Rectal smooth muscle tissue (tissue), 1 donor: ENCODE data around the gene CNPPD1.
A peak's percentile ranks its signal among the peaks of the same experiment; 100 is the strongest.
"Not testable (repeated sequence)": the region's sequence is repeated elsewhere in the genome, so short reads cannot be mapped to it uniquely, and the experiment has no call there.

Experiments
- H3K27ac ChIP-seq: one replicate; pipeline ENCODE4 v1.7.0; 2013; ENCODE audit warnings: low read depth, low read length, inconsistent platforms
- H3K27me3 ChIP-seq: one replicate; pipeline ENCODE4 v1.7.0; 2013; ENCODE audit warnings: low read length; ENCODE audit not compliant: control insufficient read depth, insufficient read depth
- H3K36me3 ChIP-seq: one replicate; pipeline ENCODE4 v1.7.0; 2013; ENCODE audit warnings: low read length; ENCODE audit not compliant: control insufficient read depth, insufficient read depth
- H3K4me1 ChIP-seq: one replicate; pipeline ENCODE4 v1.7.0; 2013; ENCODE audit warnings: low read length; ENCODE audit not compliant: control insufficient read depth, insufficient read depth
- H3K4me3 ChIP-seq: one replicate; pipeline ENCODE4 v1.7.0; 2013; ENCODE audit warnings: low read length
- H3K9ac ChIP-seq: one replicate; pipeline ENCODE4 v1.7.0; 2013; ENCODE audit warnings: low read length

The CNPPD1 gene

DNA sequence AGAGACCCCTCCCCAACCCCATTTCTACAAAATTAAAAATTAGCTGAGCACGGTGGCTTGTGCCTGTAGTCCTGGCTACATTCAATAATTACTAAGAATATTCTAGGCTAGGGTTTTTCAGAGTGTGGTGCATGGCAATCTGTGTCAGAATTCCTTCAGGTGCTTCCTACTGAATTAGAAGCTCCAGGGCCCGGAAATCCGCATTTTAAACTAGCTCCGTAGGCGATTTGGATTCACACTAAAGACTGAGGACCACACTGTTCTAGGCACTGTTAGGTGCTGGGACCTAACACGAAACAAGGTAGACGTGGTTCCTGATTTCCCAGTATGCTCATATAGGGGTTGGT lies 29.2 kb upstream of the CNPPD1 start:
- peak overlapping the region; percentile 98 for H3K9ac ChIP-seq
- peaks cover 12% of the 10 kb centered on the region for H3K4me1 ChIP-seq
- H3K36me3 ChIP-seq, result peaks cover 11% of the 10 kb centered on the region
- H3K4me3 ChIP-seq, result peak overlapping the region; percentile 85
- peak overlapping the region; percentile 90 for H3K27ac ChIP-seq
- no peaks in the 10 kb centered on the region for H3K27me3 ChIP-seq

DNA sequence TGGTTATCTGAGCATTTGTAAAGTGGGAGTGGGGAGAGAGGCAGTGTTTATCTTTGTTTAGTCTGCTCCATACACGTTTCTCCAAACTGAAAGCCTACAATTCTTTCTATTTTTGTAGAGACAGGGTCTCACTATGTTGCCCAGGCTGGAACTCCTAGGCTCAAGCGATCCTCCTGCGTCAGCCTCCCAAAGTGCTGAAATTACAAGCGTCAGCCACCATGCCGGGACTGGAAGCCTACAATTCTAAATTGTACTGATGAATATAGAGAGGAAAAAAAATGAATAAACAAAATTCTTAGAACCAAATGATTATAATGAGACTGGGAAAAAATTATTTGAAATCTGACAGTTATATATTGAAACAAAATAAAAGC lies 28.4 kb upstream of the CNPPD1 start:
- peaks cover 12% of the 10 kb centered on the region for H3K4me1 ChIP-seq
- peaks cover 11% of the 10 kb centered on the region for H3K36me3 ChIP-seq
- H3K27ac ChIP-seq, result no peak overlapping the region
- H3K27me3 ChIP-seq, result no peaks in the 10 kb centered on the region
- no peak overlapping the region for H3K4me3 ChIP-seq
- H3K9ac ChIP-seq, result no peak overlapping the region

DNA sequence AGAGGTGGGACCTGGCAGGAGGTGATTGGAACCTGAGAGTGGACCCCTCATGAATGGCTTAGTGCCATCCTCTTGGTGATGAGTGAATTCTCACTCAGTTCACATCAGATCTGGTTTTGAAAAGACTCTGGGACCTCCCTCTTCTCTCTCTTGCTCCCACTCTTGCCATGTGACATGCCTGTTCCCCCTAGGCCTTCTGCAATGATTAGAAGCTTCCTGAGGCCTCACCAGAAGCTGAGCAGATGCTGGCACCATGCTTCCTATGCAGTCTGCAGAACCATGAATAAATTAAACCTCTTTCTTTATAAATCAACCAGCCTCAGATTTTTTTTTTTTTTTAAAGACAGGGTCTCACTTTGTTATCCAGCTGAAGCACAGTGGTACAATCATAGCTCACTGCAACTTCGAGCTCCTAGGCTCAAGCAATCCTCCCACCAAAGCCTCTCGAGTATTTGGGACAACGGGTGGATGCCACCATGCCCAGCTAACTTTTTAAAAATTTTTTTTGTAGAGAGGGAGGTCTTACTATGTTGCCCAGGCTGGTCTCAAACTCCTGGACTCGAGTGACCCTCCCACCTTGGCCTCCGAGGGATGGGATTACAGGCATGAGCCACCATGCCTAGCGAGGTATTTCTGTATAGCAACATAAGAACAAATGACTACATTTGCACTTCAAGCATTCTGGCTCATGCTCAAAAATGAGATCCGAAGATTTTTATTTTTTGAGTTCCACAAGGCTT lies 27.9 kb upstream of the CNPPD1 start:
- H3K4me3 ChIP-seq, result no peak overlapping the region
- H3K36me3 ChIP-seq, result peaks cover 11% of the 10 kb centered on the region
- H3K4me1 ChIP-seq, result peaks cover 12% of the 10 kb centered on the region

DNA sequence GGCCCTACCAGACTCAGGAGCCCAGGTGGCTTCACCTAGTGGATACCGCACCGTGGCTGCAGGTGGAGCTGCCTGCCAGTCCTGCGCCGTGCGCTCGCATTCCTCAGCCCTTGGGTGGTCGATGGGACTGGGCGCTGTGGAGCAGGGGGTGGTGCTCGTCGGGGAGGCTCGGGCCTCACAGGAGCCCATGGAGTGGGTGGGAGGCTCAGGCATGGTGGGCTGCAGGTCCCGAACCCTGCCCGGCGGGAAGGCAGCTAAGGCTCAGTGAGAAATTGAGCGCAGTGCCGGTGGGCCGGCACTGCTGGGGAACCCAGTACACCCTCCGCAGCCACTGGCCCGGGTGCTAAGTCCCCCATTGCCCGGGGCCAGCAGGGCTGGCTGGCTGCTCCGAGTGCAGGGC lies 24.6 kb upstream of the CNPPD1 start:
- H3K36me3 ChIP-seq, H3K27me3 ChIP-seq, H3K4me3 ChIP-seq, H3K9ac ChIP-seq, H3K27ac ChIP-seq, H3K4me1 ChIP-seq: not testable (repeated sequence)

More for the DNA sequence above, 27.9 kb upstream of the CNPPD1 start:
- Histone ChIP-seq H3K27me3 (no peaks in the 10 kb centered on the region), H3K9ac (no peak overlapping the region), H3K27ac (no peak overlapping the region)

DNA sequence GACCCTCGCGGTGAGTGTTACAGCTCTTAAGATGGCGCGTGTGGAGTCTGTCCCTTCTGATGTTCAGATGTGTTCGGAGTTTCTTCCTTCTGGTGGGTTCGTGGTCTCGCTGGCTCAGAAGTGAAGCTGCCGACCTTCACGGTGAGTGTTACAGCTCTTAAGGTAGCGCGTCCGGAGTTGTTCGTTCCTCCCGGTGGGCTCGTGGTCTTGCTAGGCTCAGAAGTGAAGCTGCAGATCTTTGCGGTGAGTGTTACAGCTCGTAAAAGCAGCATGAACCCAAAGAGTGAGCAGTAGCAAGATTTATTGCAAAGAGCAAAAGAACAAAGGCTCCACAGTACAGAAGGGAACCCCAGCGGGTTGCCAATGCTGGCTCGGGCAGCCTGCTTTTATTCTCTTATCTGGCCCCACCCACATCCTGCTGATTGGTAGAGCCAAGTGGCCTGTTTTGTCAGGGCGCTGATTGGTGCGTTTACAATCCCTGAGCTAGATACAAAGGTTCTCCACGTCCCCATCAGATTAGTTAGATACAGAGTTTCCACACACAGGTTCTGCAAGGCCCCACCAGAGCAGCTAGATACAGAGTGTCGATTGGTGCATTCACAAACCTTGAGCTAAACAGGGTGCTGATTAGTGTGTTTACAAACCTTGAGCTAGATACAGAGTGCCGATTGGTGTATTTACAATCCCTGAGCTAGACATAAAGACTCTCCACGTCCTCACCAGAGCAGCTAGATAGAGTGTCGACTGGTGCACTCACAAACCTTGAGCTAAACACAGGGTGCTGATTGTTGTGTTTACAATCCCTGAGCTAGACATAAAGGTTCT lies 24.0 kb upstream of the CNPPD1 start:
- H3K36me3 ChIP-seq, H3K4me1 ChIP-seq, H3K9ac ChIP-seq, H3K27ac ChIP-seq, H3K27me3 ChIP-seq, H3K4me3 ChIP-seq: not testable (repeated sequence)

DNA sequence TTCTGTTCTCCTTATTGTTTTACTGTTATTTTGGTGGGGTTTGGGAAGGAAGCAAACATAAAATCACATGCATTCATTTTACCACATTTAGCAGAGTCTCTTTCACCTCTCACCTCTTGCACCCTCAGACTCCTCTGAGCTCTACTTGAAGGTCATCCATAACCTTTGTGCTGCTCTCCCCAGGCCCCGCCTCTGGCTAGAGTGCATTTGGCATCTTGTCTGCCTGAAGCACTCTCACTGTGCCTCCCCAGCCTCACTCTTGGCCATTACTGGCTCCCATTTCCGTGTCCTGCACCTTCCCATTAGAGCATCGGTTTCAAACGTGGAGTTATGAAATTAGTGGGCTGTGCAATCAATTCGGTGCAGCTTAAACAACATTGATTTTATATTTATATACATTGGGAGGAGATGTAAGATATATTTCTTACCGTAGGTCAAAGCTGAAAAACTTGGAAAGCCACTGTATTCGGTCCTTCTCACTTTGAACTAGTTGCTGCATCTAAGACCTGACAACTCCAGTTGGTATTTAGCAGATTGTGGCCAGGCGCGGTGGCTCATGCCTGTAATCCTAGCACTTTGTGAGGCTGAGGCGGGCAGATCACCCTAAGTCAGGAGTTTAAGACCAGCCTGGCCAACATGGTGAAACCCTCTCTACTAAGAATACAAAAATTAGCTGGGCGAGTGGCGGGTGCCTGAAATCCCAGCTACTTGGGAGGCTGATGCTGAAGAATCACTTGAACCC lies 22.9 kb upstream of the CNPPD1 start:
- H3K9ac ChIP-seq, result no peak overlapping the region
- H3K27me3 ChIP-seq, result no peaks in the 10 kb centered on the region
- no peaks in the 10 kb centered on the region for H3K36me3 ChIP-seq
- H3K4me3 ChIP-seq, result no peak overlapping the region
- H3K27ac ChIP-seq, result no peak overlapping the region
- H3K4me1 ChIP-seq, result no peaks in the 10 kb centered on the region

DNA sequence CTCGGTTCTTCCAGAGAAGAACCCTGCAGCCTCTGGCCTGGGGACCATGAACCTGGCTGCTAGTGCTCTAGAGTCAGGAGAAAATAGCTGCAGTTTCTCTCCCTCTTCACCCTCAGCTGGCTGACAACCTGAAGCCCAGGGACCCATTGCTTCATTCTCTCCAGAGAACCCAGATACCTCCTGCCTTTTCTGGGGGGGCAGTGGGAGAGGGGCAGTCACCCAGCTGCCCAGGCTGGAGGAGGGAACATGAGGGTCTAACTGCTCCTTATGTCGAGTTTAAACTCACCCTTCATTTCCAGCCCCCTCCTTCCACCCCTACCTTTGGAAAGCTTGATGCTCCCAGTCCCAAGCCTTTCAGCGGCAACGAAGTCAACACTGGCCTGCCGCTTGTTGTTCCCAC lies 22.2 kb upstream of the CNPPD1 start:
- Histone ChIP-seq H3K36me3 (no peaks in the 10 kb centered on the region), H3K4me3 (no peak overlapping the region), H3K27me3 (no peaks in the 10 kb centered on the region), H3K27ac (no peak overlapping the region), H3K9ac (no peak overlapping the region), H3K4me1 (no peaks in the 10 kb centered on the region)

DNA sequence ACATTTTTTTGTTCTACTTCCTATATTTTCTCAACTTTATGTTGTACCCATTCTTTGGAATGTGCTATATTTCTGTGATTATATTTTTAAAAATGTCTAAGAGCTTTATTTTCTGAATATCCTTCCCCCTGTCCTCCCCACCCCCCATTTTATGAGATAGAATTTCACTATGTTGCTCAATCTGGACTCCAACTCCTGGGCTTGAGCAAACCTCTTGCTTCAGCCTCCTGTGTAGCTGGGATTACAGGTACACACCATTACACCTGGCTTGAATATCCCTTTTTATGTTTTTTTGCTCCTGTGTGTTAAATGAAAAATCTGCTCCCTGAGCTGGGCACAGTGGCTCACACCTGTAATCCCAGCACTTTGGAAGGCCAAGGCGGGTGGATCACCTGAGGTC lies 20.7 kb upstream of the CNPPD1 start:
- no peak overlapping the region for H3K4me3 ChIP-seq
- H3K27ac ChIP-seq, result no peak overlapping the region
- no peak overlapping the region for H3K9ac ChIP-seq
- no peaks in the 10 kb centered on the region for H3K27me3 ChIP-seq
- H3K36me3 ChIP-seq, result no peaks in the 10 kb centered on the region
- H3K4me1 ChIP-seq, result no peaks in the 10 kb centered on the region

DNA sequence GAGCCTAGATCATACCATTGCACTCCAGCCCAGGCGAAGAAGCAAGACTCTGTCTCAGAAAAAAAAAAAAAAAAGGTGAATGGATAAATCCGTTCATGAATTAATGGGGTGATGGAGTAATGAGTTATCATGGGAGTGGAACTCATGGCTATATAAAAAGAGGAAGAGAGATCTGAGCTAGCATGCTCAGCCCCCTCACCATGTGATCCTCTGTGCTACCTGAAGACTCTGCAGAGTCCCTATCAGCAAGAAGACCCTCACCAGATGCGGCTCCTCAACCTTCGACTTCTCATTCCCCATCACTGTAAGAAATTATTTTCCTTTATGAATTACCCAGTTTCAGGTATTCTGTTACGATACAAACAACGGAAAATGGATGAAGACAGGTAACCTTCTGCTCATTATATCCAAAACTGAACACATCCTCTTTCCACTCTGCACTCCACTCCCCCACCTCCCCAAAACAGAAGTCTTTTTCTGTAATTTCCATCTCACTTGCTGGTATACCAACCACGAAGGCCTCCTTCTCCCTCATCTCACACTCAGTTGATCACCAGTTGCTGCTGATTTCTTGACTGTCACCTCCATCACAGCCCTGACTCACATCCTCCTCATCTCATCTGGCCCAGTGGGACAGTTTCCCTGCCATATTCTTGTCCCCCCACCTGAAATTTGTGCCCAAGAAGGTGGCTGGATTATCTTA lies 10.2 kb upstream of the CNPPD1 start:
- Histone ChIP-seq H3K4me1 (no peaks in the 10 kb centered on the region), H3K27ac (no peak overlapping the region), H3K27me3 (no peaks in the 10 kb centered on the region), H3K36me3 (peaks cover 17% of the 10 kb centered on the region), H3K9ac (no peak overlapping the region), H3K4me3 (no peak overlapping the region)

DNA sequence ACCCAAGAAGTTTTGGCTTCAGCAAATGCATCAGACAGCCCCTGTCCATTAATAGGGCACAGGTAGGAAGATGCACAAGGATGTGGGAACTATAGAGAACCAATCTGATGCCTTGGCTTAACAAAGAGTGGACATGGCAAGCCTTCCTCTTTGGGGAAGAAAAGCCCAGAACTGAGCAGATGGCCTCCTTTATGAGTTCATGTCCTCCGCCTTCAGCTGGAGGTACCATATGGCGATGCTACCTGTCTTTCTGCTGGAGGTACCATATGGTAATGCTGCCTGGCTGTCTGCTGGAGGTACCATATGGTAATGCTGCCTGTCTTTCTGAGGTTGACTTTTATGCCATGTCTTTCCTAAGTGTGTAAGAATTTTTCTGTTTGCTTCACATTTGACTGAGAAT lies 7.4 kb upstream of the CNPPD1 start:
- Histone ChIP-seq H3K36me3 (peaks cover 34% of the 10 kb centered on the region), H3K9ac (no peak overlapping the region), H3K4me1 (peaks cover under 1% of the 10 kb centered on the region), H3K27ac (no peak overlapping the region), H3K27me3 (no peaks in the 10 kb centered on the region), H3K4me3 (no peak overlapping the region)

DNA sequence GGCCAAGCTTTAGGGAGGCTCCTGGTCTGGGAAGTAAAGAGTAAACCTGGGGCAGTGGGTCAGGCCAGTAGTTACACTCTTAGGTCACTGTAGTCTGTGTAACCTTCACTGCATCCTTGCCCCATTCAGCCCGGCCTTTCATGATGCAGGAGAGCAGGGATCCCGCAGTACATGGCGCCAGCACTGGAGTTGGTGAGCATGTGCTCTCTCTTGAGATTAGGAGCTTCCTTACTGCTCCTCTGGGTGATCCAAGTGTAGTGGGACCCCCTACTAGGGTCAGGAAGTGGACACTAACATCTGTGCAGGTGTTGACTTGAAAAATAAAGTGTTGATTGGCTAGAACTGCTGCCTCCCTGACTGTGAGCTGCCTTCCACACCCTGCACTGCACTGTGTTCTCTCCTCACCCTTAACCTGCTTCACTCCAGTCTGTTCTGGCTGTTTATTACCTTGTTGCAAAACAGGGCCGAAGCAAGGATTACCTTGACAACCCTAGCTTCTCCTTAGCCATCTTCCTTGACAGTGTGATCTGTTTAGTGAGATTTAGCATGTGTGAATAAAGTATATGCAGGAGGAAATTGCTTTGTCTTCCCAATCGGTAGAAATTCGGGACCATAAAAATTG lies 6.5 kb upstream of the CNPPD1 start:
- H3K9ac ChIP-seq, result no peak overlapping the region
- H3K4me3 ChIP-seq, result no peak overlapping the region
- H3K4me1 ChIP-seq, result peaks cover 6% of the 10 kb centered on the region
- peaks cover 34% of the 10 kb centered on the region for H3K36me3 ChIP-seq
- no peak overlapping the region for H3K27ac ChIP-seq
- H3K27me3 ChIP-seq, result no peaks in the 10 kb centered on the region
